DND-41 (cell line): ENCODE measurements around the gene NUMBL.

Source experiments
- EZH2 ChIP-seq: IDR thresholded peaks from 3 replicates; pipeline ENCODE4 v1.6.1; 2012; ENCODE audit warnings: borderline replicate concordance, low read depth, mild to moderate bottlenecking, moderate library complexity, low read length, inconsistent platforms; ENCODE audit not compliant: severe bottlenecking
- TF ChIP-seq, protein P1 (sequence below): IDR thresholded peaks from 2 replicates; pipeline ENCODE4 v1.5.1; 2012; ENCODE audit warnings: borderline replicate concordance, low read length, moderate library complexity, mild to moderate bottlenecking; ENCODE audit not compliant: poor library complexity, severe bottlenecking; ENCODE audit errors: extremely low read depth

DNA sequence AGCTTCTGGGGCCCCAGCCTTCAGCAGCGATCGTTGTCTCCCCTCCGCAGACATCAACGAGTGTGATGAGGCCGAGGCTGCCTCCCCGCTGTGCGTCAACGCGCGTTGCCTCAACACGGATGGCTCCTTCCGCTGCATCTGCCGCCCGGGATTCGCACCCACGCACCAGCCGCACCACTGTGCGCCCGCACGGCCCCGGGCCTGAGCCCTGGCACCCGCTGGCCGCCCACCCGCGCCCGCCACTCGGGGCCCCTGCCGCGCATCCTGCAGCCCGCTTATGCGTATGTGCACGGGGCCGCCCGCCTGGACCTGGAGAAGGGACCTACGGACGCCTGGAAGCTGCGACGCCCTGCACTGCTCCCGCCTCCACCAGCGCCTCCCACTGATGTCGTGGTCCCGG is 61.1 kb downstream of the NUMBL start:
- TF ChIP-seq, protein P1, sequence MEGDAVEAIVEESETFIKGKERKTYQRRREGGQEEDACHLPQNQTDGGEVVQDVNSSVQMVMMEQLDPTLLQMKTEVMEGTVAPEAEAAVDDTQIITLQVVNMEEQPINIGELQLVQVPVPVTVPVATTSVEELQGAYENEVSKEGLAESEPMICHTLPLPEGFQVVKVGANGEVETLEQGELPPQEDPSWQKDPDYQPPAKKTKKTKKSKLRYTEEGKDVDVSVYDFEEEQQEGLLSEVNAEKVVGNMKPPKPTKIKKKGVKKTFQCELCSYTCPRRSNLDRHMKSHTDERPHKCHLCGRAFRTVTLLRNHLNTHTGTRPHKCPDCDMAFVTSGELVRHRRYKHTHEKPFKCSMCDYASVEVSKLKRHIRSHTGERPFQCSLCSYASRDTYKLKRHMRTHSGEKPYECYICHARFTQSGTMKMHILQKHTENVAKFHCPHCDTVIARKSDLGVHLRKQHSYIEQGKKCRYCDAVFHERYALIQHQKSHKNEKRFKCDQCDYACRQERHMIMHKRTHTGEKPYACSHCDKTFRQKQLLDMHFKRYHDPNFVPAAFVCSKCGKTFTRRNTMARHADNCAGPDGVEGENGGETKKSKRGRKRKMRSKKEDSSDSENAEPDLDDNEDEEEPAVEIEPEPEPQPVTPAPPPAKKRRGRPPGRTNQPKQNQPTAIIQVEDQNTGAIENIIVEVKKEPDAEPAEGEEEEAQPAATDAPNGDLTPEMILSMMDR, result no peak
- no peak for TF ChIP-seq EZH2
